ENCODE measurements around the gene DPP6.

Gene DPP6

GRCh38 chr7:154892459-154892858 lies 840.3 kb downstream of the DPP6 start:
- no peaks in the 10 kb centered on the region for H3K4me1 ChIP-seq (ENCODE audit: insufficient read depth, poor library complexity, severe bottlenecking)
- no peak for DNase-seq (ENCODE audit: low spot score)
- no peaks in the 10 kb centered on the region for H3K27me3 ChIP-seq (ENCODE audit: insufficient read depth, poor library complexity, severe bottlenecking)
- H3K27ac ChIP-seq (ENCODE audit: poor library complexity, severe bottlenecking): no peak overlapping the region
- no peak for TF ChIP-seq CTCF (IDR thresholded peaks at IDR 0.05; ENCODE audit: poor library complexity, severe bottlenecking)
- peak; percentile 40; the same call in 1 of the 3 replicates for ATAC-seq (ENCODE audit: low read depth)
- H3K4me3 ChIP-seq (ENCODE audit: severe bottlenecking): no peak overlapping the region
- H3K9me3 ChIP-seq (ENCODE audit: severe bottlenecking): peaks cover 5% of the 10 kb centered on the region
- no peaks in the 10 kb centered on the region for H3K36me3 ChIP-seq (ENCODE audit: low read depth)

GRCh38 chr7:154896076-154896475 lies 843.9 kb downstream of the DPP6 start:
- ATAC-seq (ENCODE audit: low read depth): no peak
- Histone ChIP-seq H3K27ac (ENCODE audit: poor library complexity, severe bottlenecking) (no peak overlapping the region), H3K4me3 (ENCODE audit: severe bottlenecking) (no peak overlapping the region), H3K9me3 (ENCODE audit: severe bottlenecking) (no peaks in the 10 kb centered on the region), H3K27me3 (ENCODE audit: insufficient read depth, poor library complexity, severe bottlenecking) (no peaks in the 10 kb centered on the region), H3K4me1 (ENCODE audit: insufficient read depth, poor library complexity, severe bottlenecking) (no peaks in the 10 kb centered on the region), H3K36me3 (ENCODE audit: low read depth) (no peaks in the 10 kb centered on the region)
- no peak for DNase-seq (ENCODE audit: low spot score)
- TF ChIP-seq CTCF (IDR thresholded peaks at IDR 0.05; ENCODE audit: poor library complexity, severe bottlenecking): no peak

GRCh38 chr7:154898973-154899855 lies 847.0 kb downstream of the DPP6 start:
- no peak for TF ChIP-seq CTCF (IDR thresholded peaks at IDR 0.05; ENCODE audit: poor library complexity, severe bottlenecking)
- no peak overlapping the region for H3K27ac ChIP-seq (ENCODE audit: poor library complexity, severe bottlenecking)
- H3K9me3 ChIP-seq (ENCODE audit: severe bottlenecking): no peaks in the 10 kb centered on the region
- ATAC-seq (ENCODE audit: low read depth) (no peak), DNase-seq (ENCODE audit: low spot score) (no peak)
- H3K4me1 ChIP-seq (ENCODE audit: insufficient read depth, poor library complexity, severe bottlenecking): no peaks in the 10 kb centered on the region
- no peaks in the 10 kb centered on the region for H3K36me3 ChIP-seq (ENCODE audit: low read depth)
- H3K4me3 ChIP-seq (ENCODE audit: severe bottlenecking): no peak overlapping the region
- H3K27me3 ChIP-seq (ENCODE audit: insufficient read depth, poor library complexity, severe bottlenecking): no peaks in the 10 kb centered on the region

- Histone ChIP-seq H3K4me3 (ENCODE audit: severe bottlenecking) (no peak overlapping the region), H3K9me3 (ENCODE audit: severe bottlenecking) (no peaks in the 10 kb centered on the region), H3K36me3 (ENCODE audit: low read depth) (no peaks in the 10 kb centered on the region), H3K4me1 (ENCODE audit: insufficient read depth, poor library complexity, severe bottlenecking) (no peaks in the 10 kb centered on the region), H3K27ac (ENCODE audit: poor library complexity, severe bottlenecking) (no peak overlapping the region), H3K27me3 (ENCODE audit: insufficient read depth, poor library complexity, severe bottlenecking) (no peaks in the 10 kb centered on the region)
- TF ChIP-seq CTCF (IDR thresholded peaks at IDR 0.05; ENCODE audit: poor library complexity, severe bottlenecking): no peak
- DNase-seq (ENCODE audit: low spot score) (no peak), ATAC-seq (ENCODE audit: low read depth) (no peak)
These were observed 847.7 kb downstream of the DPP6 start for GRCh38 chr7:154899862-154900261.

- Histone ChIP-seq H3K9me3 (ENCODE audit: severe bottlenecking) (no peaks in the 10 kb centered on the region), H3K4me1 (ENCODE audit: insufficient read depth, poor library complexity, severe bottlenecking) (no peaks in the 10 kb centered on the region), H3K27me3 (ENCODE audit: insufficient read depth, poor library complexity, severe bottlenecking) (no peaks in the 10 kb centered on the region), H3K4me3 (ENCODE audit: severe bottlenecking) (no peak overlapping the region), H3K36me3 (ENCODE audit: low read depth) (no peaks in the 10 kb centered on the region), H3K27ac (ENCODE audit: poor library complexity, severe bottlenecking) (no peak overlapping the region)
- DNase-seq (ENCODE audit: low spot score) (no peak), ATAC-seq (ENCODE audit: low read depth) (no peak)
- TF ChIP-seq CTCF (IDR thresholded peaks at IDR 0.05; ENCODE audit: poor library complexity, severe bottlenecking): no peak
These were observed 850.4 kb downstream of the DPP6 start for GRCh38 chr7:154902600-154903082.

All from RWPE2 (cell line).